GM04504 (cell line): ENCODE results near the gene SLC6A18.

ENCODE experiments used
- DNase-seq: peaks from one replicate; pipeline ENCODE4 v3.0.0-alpha.2; 2012; ENCODE audit warnings: low read depth

The SLC6A18 gene

GRCh38 chr5:1225081-1225480 lies at the start of gene SLC6A18:
SLC6A18 (plus strand) TSS chr5:1225381; CDS start chr5:1225478, 97 bp downstream.
- DNase-seq: no peak

GRCh38 chr5:1175801-1176472 lies 49.2 kb upstream of the SLC6A18 start:
- no peak for DNase-seq

GRCh38 chr5:1176473-1177391 lies 48.4 kb upstream of the SLC6A18 start:
- DNase-seq: no peak

- DNase-seq: no peak
These were observed 47.2 kb upstream of the SLC6A18 start for GRCh38 chr5:1177826-1178528.

- DNase-seq: no peak
These were observed 46.4 kb upstream of the SLC6A18 start for GRCh38 chr5:1178529-1179382.

- no peak for DNase-seq
These were observed 45.8 kb upstream of the SLC6A18 start for GRCh38 chr5:1179383-1179715.

- no peak for DNase-seq
These were observed 45.1 kb upstream of the SLC6A18 start for GRCh38 chr5:1180096-1180495.

- no peak for DNase-seq
These were observed 44.3 kb upstream of the SLC6A18 start for GRCh38 chr5:1180841-1181271.

GRCh38 chr5:1181451-1182359 lies 43.5 kb upstream of the SLC6A18 start:
- no peak for DNase-seq

- no peak for DNase-seq
These were observed 42.9 kb upstream of the SLC6A18 start for GRCh38 chr5:1182360-1182632.

- no peak for DNase-seq
These were observed 42.4 kb upstream of the SLC6A18 start for GRCh38 chr5:1182633-1183423.

- no peak for DNase-seq
These were observed 41.6 kb upstream of the SLC6A18 start for GRCh38 chr5:1183424-1184162.

GRCh38 chr5:1184163-1184470 lies 41.1 kb upstream of the SLC6A18 start:
- DNase-seq: no peak

- DNase-seq: no peak
These were observed 40.7 kb upstream of the SLC6A18 start for GRCh38 chr5:1184481-1184880.

GRCh38 chr5:1185038-1185627 lies 40.0 kb upstream of the SLC6A18 start:
- no peak for DNase-seq

GRCh38 chr5:1185629-1186350 lies 39.4 kb upstream of the SLC6A18 start:
- no peak for DNase-seq

GRCh38 chr5:1186351-1187233 lies 38.6 kb upstream of the SLC6A18 start:
- DNase-seq: no peak
